Measurements from ENCODE around the gene GALNT10. TPM values are rescaled to one million over a fixed set of nuclear protein-coding genes. Genes with fewer than 3 reads are reported as not detected.

The GALNT10 gene
- total RNA-seq, 1 donor from 2014 or later = 27.6 TPM

DNA sequence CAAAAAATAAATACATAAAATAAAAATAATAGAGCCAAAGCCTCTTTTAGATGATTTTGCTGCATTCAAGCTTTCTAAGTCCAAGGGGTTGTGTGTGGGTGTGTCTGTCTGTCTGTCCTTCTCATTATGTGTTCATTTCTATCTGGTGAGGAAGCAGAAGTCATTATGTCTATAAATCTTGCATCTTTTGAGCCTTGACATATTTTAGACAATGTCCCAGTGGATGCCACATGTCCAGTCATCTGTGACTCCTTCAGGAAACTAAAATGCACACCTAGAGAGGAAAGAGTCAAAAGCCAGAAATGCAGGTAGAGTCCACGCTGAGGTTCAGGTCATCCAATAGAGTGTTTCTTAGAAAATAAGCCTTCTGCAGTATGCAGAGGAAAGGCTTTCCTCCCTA lies 80.9 kb downstream of the GALNT10 start:
- DNase-seq (ENCODE audit: low read depth) = no peak
- H3K27me3 ChIP-seq (ENCODE audit: control insufficient read depth, insufficient read depth, low read length) = no peaks in the 10 kb centered on the region
- no peaks in the 10 kb centered on the region for H3K36me3 ChIP-seq (ENCODE audit: control insufficient read depth, insufficient read depth, low read length)
- TF ChIP-seq, protein P1, sequence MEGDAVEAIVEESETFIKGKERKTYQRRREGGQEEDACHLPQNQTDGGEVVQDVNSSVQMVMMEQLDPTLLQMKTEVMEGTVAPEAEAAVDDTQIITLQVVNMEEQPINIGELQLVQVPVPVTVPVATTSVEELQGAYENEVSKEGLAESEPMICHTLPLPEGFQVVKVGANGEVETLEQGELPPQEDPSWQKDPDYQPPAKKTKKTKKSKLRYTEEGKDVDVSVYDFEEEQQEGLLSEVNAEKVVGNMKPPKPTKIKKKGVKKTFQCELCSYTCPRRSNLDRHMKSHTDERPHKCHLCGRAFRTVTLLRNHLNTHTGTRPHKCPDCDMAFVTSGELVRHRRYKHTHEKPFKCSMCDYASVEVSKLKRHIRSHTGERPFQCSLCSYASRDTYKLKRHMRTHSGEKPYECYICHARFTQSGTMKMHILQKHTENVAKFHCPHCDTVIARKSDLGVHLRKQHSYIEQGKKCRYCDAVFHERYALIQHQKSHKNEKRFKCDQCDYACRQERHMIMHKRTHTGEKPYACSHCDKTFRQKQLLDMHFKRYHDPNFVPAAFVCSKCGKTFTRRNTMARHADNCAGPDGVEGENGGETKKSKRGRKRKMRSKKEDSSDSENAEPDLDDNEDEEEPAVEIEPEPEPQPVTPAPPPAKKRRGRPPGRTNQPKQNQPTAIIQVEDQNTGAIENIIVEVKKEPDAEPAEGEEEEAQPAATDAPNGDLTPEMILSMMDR (IDR thresholded peaks at IDR 0.05; ENCODE audit: insufficient read depth, low read length, poor library complexity, severe bottlenecking) = no peak
- H3K4me3 ChIP-seq (ENCODE audit: low read depth, low read length) = no peak overlapping the region

DNA sequence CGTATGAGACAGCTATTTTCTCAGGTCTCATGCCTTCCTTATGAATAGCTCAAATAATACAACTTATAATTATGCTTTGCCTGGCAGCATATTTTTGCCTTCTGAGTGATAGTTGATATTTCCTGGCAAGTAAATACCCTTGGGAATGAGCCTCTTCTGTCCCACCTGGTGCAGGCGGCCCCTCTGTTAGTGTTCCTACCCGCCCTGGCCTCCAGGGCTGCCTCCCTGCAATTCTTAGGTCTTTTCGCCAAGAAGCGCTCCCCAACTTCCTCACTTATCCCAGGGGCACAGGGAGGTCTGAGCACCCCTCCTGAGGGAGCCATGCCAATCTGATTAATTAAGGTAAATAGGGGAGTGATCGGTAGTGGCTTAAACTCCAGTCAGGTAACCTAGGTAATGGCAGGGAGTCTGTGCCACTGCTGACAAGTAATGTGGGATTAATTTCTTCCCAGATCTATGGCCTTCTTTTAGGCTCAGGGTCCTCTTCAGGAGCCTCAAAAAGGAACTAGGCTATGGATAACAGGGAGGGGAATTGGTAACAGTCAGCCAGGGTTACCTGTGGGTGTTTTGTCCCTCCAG lies 81.5 kb downstream of the GALNT10 start:
- TF ChIP-seq, protein P1 (IDR thresholded peaks at IDR 0.05; ENCODE audit: insufficient read depth, low read length, poor library complexity, severe bottlenecking) = no peak
- H3K36me3 ChIP-seq (ENCODE audit: control insufficient read depth, insufficient read depth, low read length) = no peaks in the 10 kb centered on the region
- H3K27me3 ChIP-seq (ENCODE audit: control insufficient read depth, insufficient read depth, low read length) = no peaks in the 10 kb centered on the region
- DNase-seq (ENCODE audit: low read depth) = no peak
- H3K4me3 ChIP-seq (ENCODE audit: low read depth, low read length) = no peak overlapping the region

DNA sequence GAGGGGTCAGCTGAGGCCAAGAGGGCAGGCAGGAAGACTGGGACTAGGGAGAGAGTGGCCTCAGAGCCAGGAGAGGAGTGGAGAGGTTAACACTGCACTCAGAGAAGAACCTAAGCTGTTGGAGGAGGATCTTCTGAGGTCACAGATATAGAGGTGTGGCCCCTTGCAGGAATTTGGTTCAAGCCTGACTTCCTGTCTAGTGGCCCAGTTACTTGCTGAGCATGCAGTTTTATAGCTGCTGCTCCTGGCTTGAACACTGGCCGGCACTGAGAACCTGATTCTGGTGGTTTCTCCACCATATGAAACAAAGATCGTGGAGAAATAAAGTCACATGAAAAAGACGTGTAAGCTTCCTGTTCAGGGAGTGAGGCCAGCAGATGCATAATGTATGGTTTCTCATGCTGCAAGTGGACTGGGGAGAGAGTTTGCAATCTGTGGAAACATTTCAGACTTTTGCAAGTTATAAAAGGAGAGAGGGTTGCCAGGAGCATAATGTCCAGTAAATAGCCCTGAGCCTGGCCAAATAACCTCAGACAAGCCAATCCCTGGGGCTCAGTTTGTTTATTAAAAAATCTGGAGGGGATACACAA lies 82.6 kb downstream of the GALNT10 start:
- no peaks in the 10 kb centered on the region for H3K36me3 ChIP-seq (ENCODE audit: control insufficient read depth, insufficient read depth, low read length)
- no peak overlapping the region for H3K4me3 ChIP-seq (ENCODE audit: low read depth, low read length)
- DNase-seq (ENCODE audit: low read depth) = no peak
- no peaks in the 10 kb centered on the region for H3K27me3 ChIP-seq (ENCODE audit: control insufficient read depth, insufficient read depth, low read length)
- TF ChIP-seq, protein P1 (IDR thresholded peaks at IDR 0.05; ENCODE audit: insufficient read depth, low read length, poor library complexity, severe bottlenecking) = no peak

DNA sequence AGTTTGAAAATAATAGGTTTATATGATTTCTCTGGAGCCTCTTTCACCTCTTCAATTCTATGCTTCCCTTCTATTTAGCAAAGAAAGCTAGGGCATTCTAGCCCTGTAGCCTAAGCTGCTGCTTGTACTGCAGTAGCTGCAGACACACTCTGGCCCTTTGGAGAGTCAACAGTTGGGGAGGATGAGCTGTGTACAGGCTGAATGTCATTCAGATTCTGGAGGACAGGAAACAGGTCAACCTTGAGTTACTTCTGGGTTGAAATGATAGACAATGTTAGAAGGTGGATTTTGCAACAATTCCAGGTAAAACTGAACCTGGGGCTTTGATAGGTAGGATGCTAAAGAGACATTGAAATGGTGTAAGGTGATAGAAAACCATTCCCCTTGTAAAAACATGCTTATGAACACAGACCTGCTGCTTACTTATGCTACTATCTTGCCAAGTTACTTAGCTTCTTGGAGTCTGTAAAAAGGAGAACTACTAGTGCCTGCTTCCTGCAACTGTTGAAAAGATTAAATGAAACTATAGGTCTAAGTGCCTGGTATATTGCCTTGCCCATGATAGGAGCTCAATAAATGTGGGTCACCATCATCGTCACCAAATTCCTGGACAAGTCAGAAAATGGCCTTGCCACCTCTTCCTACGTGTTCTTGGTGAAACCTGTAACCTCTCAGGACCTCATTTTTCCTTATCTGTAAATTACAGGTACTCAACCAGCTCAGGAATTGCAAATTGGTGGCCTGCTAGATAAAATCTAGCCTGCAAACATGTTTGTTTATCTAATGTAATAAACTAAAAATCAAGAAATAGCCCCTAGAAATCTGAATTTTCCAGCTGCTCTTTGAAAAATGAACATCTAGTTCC lies 83.7 kb downstream of the GALNT10 start:
- Histone ChIP-seq H3K36me3 (ENCODE audit: control insufficient read depth, insufficient read depth, low read length) (no peaks in the 10 kb centered on the region), H3K27me3 (ENCODE audit: control insufficient read depth, insufficient read depth, low read length) (no peaks in the 10 kb centered on the region), H3K4me3 (ENCODE audit: low read depth, low read length) (no peak overlapping the region)
- DNase-seq (ENCODE audit: low read depth) = no peak
- TF ChIP-seq, protein P1 (IDR thresholded peaks at IDR 0.05; ENCODE audit: insufficient read depth, low read length, poor library complexity, severe bottlenecking) = no peak

DNA sequence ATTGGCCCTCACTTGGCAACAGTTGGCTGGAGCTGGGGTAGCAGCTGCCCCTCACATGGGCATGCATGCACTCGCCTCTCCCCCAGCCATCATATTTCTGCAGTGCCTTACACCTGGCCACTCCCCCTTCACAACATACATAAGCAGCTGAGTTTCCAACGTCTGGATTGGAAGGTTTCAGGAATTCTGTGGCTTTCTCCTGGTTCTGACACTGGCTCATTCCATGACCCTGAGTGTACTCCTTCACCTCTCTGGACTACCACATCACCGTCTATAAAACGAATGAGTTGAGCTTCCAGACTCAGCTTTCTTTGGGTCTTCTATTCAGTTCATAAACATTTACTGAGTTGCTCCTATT lies 84.3 kb downstream of the GALNT10 start:
- TF ChIP-seq, protein P1 (IDR thresholded peaks at IDR 0.05; ENCODE audit: insufficient read depth, low read length, poor library complexity, severe bottlenecking) = no peak
- DNase-seq (ENCODE audit: low read depth) = no peak
- H3K4me3 ChIP-seq (ENCODE audit: low read depth, low read length) = no peak overlapping the region
- no peaks in the 10 kb centered on the region for H3K27me3 ChIP-seq (ENCODE audit: control insufficient read depth, insufficient read depth, low read length)
- no peaks in the 10 kb centered on the region for H3K36me3 ChIP-seq (ENCODE audit: control insufficient read depth, insufficient read depth, low read length)
